Measurements from ENCODE around the gene UQCRQ. TPM values are rescaled to one million over a fixed set of nuclear protein-coding genes. Genes with fewer than 3 reads are reported as not detected.
"Not testable (repeated sequence)": the region's sequence is repeated elsewhere in the genome, so short reads cannot be mapped to it uniquely, and the experiment has no call there.

UQCRQ gene
- total RNA-seq, 1 donor from 2014 or later = 378 TPM

DNA sequence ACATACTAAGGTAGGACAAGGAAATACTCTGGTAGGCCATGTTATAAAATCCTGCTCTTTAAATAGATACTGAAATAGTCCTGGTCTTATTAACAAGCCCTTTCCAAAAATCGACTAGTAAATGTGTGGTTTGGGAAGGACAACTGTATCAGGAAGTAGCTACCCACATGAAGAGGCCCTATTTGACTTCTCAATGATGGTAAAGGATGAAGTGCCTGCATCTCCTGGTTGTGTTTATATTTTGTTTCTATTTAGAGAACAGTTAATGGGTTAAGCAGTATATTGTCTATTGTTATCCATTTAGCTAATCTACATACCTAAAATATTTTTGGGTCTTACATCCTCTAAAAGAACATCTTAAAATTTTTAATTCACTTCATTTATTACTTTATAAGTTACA is 12.7 kb upstream of the UQCRQ start:
- Mint-ChIP-seq H3K36me3 (ENCODE audit: low read depth) (no peaks in the 10 kb centered on the region), H3K9me3 (ENCODE audit: low read depth) (no peaks in the 10 kb centered on the region), H3K27ac (ENCODE audit: unreplicated experiment) (no peak overlapping the region), H3K27me3 (ENCODE audit: low read depth) (peaks cover 2% of the 10 kb centered on the region), H3K4me3 (ENCODE audit: unreplicated experiment) (no peak overlapping the region), H3K4me1 (ENCODE audit: low read depth) (no peaks in the 10 kb centered on the region)
- no peak for TF ChIP-seq CTCF (IDR thresholded peaks at IDR 0.05)
- no peak for DNase-seq (ENCODE audit: low spot score)

DNA sequence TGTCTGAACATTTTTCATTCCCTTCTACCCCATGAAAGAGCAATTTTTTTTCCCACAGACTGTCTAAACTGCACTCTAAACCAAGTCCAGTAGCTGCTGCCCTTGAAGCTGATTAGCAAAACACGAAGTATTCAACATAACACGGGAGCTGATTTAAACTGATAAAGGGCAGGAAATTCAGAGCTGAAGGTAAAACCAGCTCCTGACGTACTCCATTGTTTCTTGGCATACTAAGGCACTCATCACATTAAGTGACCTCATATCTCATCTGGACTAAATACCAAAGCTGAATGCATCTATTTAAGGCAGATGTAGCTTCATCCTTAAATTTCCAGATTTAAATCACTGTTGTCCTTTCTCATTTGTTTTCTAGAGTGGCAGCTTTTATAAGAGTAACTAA is 12.1 kb upstream of the UQCRQ start:
- no peak for DNase-seq (ENCODE audit: low spot score)
- peaks cover 2% of the 10 kb centered on the region for H3K27me3 Mint-ChIP-seq (ENCODE audit: low read depth)
- H3K27ac Mint-ChIP-seq (ENCODE audit: unreplicated experiment) = no peak overlapping the region
- H3K36me3 Mint-ChIP-seq (ENCODE audit: low read depth) = no peaks in the 10 kb centered on the region
- H3K4me3 Mint-ChIP-seq (ENCODE audit: unreplicated experiment) = no peak overlapping the region
- TF ChIP-seq CTCF (IDR thresholded peaks at IDR 0.05) = no peak
- no peaks in the 10 kb centered on the region for H3K4me1 Mint-ChIP-seq (ENCODE audit: low read depth)
- no peaks in the 10 kb centered on the region for H3K9me3 Mint-ChIP-seq (ENCODE audit: low read depth)

GRCh38 chr5:132854992-132855391 is 11.4 kb upstream of the UQCRQ start:
- not testable (repeated sequence) for DNase-seq (ENCODE audit: low spot score); H3K4me3 Mint-ChIP-seq (ENCODE audit: unreplicated experiment); H3K36me3 Mint-ChIP-seq (ENCODE audit: low read depth); H3K9me3 Mint-ChIP-seq (ENCODE audit: low read depth); H3K4me1 Mint-ChIP-seq (ENCODE audit: low read depth); H3K27me3 Mint-ChIP-seq (ENCODE audit: low read depth); H3K27ac Mint-ChIP-seq (ENCODE audit: unreplicated experiment)

GRCh38 chr5:132856011-132856410 is 10.4 kb upstream of the UQCRQ start:
- Mint-ChIP-seq H3K4me3 (ENCODE audit: unreplicated experiment) (no peak overlapping the region), H3K27me3 (ENCODE audit: low read depth) (peaks cover 2% of the 10 kb centered on the region), H3K9me3 (ENCODE audit: low read depth) (no peaks in the 10 kb centered on the region), H3K36me3 (ENCODE audit: low read depth) (no peaks in the 10 kb centered on the region), H3K4me1 (ENCODE audit: low read depth) (no peaks in the 10 kb centered on the region), H3K27ac (ENCODE audit: unreplicated experiment) (no peak overlapping the region)
- no peak for TF ChIP-seq CTCF (IDR thresholded peaks at IDR 0.05)
- DNase-seq (ENCODE audit: low spot score) = no peak

- Mint-ChIP-seq H3K4me3 (ENCODE audit: unreplicated experiment) (no peak overlapping the region), H3K27ac (ENCODE audit: unreplicated experiment) (no peak overlapping the region), H3K4me1 (ENCODE audit: low read depth) (no peaks in the 10 kb centered on the region), H3K36me3 (ENCODE audit: low read depth) (no peaks in the 10 kb centered on the region), H3K27me3 (ENCODE audit: low read depth) (peaks cover 2% of the 10 kb centered on the region), H3K9me3 (ENCODE audit: low read depth) (no peaks in the 10 kb centered on the region)
- no peak for DNase-seq (ENCODE audit: low spot score)
- no peak for TF ChIP-seq CTCF (IDR thresholded peaks at IDR 0.05)
Observed at GRCh38 chr5:132859889-132860437, 6.5 kb upstream of the UQCRQ start.

- Mint-ChIP-seq H3K4me3 (ENCODE audit: unreplicated experiment) (no peak overlapping the region), H3K9me3 (ENCODE audit: low read depth) (no peaks in the 10 kb centered on the region), H3K4me1 (ENCODE audit: low read depth) (peaks cover 3% of the 10 kb centered on the region), H3K27ac (ENCODE audit: unreplicated experiment) (no peak overlapping the region), H3K27me3 (ENCODE audit: low read depth) (no peaks in the 10 kb centered on the region), H3K36me3 (ENCODE audit: low read depth) (no peaks in the 10 kb centered on the region)
- TF ChIP-seq CTCF (IDR thresholded peaks at IDR 0.05) = no peak
- DNase-seq (ENCODE audit: low spot score) = no peak
Observed at GRCh38 chr5:132860742-132861141, 5.7 kb upstream of the UQCRQ start.
